Loucy (cell line): ENCODE data around the gene HPSE2.

ENCODE experiments used
- H2AFZ ChIP-seq: fragments of 200-600 bp; sonication (generic); 2 replicates; pipeline ENCODE4 v1.6.0; 2016; ENCODE audit warnings: antibody characterized with exemption, mild to moderate bottlenecking, low read length, moderate library complexity
- H3F3A ChIP-seq: fragments of 200-600 bp; 2 replicates; pipeline ENCODE4 v1.6.0; 2016; ENCODE audit warnings: antibody characterized with exemption, low read depth, mild to moderate bottlenecking
- H3K27me3 ChIP-seq: fragments of 200-600 bp; sonication (generic); 2 replicates; pipeline ENCODE4 v1.6.1; 2014; ENCODE audit warnings: low read length, mild to moderate bottlenecking; ENCODE audit not compliant: insufficient read depth, poor library complexity, severe bottlenecking
- H3K36me3 ChIP-seq: fragments of 200-600 bp; sonication (generic); 2 replicates; pipeline ENCODE4 v1.6.1; 2016; ENCODE audit warnings: low read length; ENCODE audit not compliant: insufficient read depth
- H3K4me1 ChIP-seq: fragments of 200-600 bp; sonication (generic); 2 replicates; pipeline ENCODE4 v1.5.1; 2014; ENCODE audit warnings: low read length, mild to moderate bottlenecking; ENCODE audit not compliant: insufficient read depth, poor library complexity, severe bottlenecking
- H3K4me2 ChIP-seq: fragments of 200-600 bp; sonication (generic); 2 replicates; pipeline ENCODE4 v1.6.0; 2014; ENCODE audit warnings: antibody characterized with exemption, low read length, low read depth, mild to moderate bottlenecking; ENCODE audit not compliant: poor library complexity, severe bottlenecking
- H3K4me3 ChIP-seq: fragments of 200-600 bp; sonication (generic); 2 replicates; pipeline ENCODE4 v1.5.1; 2014; ENCODE audit warnings: low read length, mild to moderate bottlenecking, mixed read lengths; ENCODE audit not compliant: poor library complexity, severe bottlenecking
- H3K79me2 ChIP-seq: fragments of 200-600 bp; sonication (generic); 2 replicates; pipeline ENCODE4 v1.6.1; 2014; ENCODE audit warnings: low read length; ENCODE audit not compliant: insufficient read depth
- H3K9ac ChIP-seq: fragments of 200-600 bp; sonication (generic); 2 replicates; pipeline ENCODE4 v1.6.0; 2014; ENCODE audit warnings: mild to moderate bottlenecking, low read depth, low read length, moderate library complexity; ENCODE audit not compliant: poor library complexity, severe bottlenecking
- H3K9me2 ChIP-seq: fragments of 200-600 bp; sonication (generic); replicated peaks from 2 replicates; pipeline ENCODE4 v1.6.1; 2016; ENCODE audit warnings: low read depth, low read length, mixed read lengths
- H3K9me3 ChIP-seq: fragments of 200-600 bp; sonication (generic); 2 replicates; pipeline ENCODE4 v1.6.1; 2014; ENCODE audit warnings: mild to moderate bottlenecking, antibody characterized with exemption, low read length, low read depth; ENCODE audit not compliant: insufficient read depth
- H4K20me1 ChIP-seq: fragments of 200-600 bp; sonication (generic); 2 replicates; pipeline ENCODE4 v1.6.0; 2014; ENCODE audit warnings: antibody characterized with exemption, low read length, mild to moderate bottlenecking; ENCODE audit not compliant: insufficient read depth, poor library complexity, severe bottlenecking
- EZH2phosphoT487 ChIP-seq: fragments of 200-600 bp; IDR thresholded peaks from 2 replicates; pipeline ENCODE4 v1.6.1; 2018; ENCODE audit warnings: antibody characterized with exemption, mild to moderate bottlenecking, moderate library complexity, borderline replicate concordance
- TF ChIP-seq, protein P1 (sequence below): fragments of 200-600 bp; sonication (generic); conservative IDR thresholded peaks from 2 replicates; pipeline ENCODE4 v1.5.1; 2014; ENCODE audit warnings: mild to moderate bottlenecking, antibody characterized with exemption, low read length

HPSE2 gene

DNA sequence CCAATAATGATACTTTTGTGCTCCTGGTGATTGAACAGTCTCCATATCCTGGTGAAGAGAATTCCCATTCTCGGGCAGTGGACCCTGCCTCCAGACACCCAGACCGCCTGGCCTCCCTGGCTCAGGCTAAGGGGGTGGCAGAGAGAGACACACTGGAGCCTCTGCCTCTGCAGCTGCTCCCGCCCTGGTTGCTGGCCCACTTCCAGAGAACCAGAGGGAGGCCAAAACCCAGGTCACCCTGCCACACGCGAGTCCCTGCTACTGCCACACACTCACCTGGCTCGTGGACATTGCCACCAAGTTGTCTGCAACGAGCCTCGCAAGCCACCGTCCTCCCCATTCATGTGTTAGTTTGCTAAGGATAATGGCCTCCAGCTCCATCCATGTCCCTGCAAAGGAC is 221.8 kb downstream of the HPSE2 start:
- TF ChIP-seq EZH2phosphoT487, result no peak
- TF ChIP-seq, protein P1, sequence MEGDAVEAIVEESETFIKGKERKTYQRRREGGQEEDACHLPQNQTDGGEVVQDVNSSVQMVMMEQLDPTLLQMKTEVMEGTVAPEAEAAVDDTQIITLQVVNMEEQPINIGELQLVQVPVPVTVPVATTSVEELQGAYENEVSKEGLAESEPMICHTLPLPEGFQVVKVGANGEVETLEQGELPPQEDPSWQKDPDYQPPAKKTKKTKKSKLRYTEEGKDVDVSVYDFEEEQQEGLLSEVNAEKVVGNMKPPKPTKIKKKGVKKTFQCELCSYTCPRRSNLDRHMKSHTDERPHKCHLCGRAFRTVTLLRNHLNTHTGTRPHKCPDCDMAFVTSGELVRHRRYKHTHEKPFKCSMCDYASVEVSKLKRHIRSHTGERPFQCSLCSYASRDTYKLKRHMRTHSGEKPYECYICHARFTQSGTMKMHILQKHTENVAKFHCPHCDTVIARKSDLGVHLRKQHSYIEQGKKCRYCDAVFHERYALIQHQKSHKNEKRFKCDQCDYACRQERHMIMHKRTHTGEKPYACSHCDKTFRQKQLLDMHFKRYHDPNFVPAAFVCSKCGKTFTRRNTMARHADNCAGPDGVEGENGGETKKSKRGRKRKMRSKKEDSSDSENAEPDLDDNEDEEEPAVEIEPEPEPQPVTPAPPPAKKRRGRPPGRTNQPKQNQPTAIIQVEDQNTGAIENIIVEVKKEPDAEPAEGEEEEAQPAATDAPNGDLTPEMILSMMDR, result no peak
- H3K4me3 ChIP-seq, result no peak overlapping the region
- no peak overlapping the region for H2AFZ ChIP-seq
- no peaks in the 10 kb centered on the region for H3K9me3 ChIP-seq
- no peaks in the 10 kb centered on the region for H4K20me1 ChIP-seq
- H3K9ac ChIP-seq, result no peak overlapping the region
- no peak overlapping the region for H3K4me2 ChIP-seq
- no peaks in the 10 kb centered on the region for H3K4me1 ChIP-seq
- H3F3A ChIP-seq, result no peaks in the 10 kb centered on the region
- no peaks in the 10 kb centered on the region for H3K79me2 ChIP-seq
- H3K36me3 ChIP-seq, result no peaks in the 10 kb centered on the region
- H3K27me3 ChIP-seq, result no peaks in the 10 kb centered on the region
- H3K9me2 ChIP-seq, result no peaks in the 10 kb centered on the region

DNA sequence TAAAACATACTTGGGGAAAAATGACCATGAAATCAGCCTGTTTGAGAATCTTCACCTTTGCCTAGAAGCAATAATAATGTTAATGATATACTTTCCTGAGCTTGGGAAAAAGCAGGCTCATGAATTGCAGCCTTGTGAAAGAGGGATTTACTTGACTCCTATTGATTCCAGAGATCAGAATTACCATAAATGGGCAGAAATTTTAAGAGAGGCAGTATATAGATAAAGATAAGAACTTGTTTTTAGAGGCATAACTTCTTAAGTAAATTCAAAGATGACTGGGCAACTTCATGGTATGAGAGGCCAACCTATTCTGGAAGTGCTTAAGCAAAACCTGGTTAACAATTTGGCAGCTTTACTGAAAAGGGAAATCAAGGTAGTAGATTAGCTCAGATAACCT is 225.4 kb downstream of the HPSE2 start:
- H3K9me3 ChIP-seq, result no peaks in the 10 kb centered on the region; the same call in 1 of the 2 replicates
- H3K4me1 ChIP-seq, result no peaks in the 10 kb centered on the region
- H3K36me3 ChIP-seq, result no peaks in the 10 kb centered on the region
- H3K4me2 ChIP-seq, result no peak overlapping the region
- H3K79me2 ChIP-seq, result no peaks in the 10 kb centered on the region
- H3K9me2 ChIP-seq, result no peaks in the 10 kb centered on the region
- no peaks in the 10 kb centered on the region for H4K20me1 ChIP-seq
- H3K9ac ChIP-seq, result no peak overlapping the region
- TF ChIP-seq, protein P1, result no peak
- H3F3A ChIP-seq, result no peaks in the 10 kb centered on the region
- no peak overlapping the region for H3K4me3 ChIP-seq
- H2AFZ ChIP-seq, result no peak overlapping the region
- no peaks in the 10 kb centered on the region for H3K27me3 ChIP-seq

DNA sequence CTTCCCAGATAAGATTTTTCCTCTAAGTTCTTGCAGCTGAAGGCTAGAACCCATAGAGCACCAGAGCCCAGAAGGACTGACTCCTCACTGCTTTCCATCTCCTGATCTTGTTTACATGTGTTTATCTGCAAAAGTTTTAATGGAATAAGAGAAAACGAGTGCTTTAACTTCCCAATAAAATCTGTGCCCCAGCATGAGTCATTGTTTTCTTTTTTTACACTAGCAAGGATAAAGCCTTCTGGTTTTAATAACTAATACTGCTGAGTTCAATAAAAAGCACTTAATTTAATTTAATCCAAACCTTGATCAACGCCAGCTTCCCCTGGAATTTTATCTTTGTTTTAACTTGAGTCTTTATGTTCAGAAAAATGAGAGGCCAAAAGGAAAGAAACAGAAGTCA is 227.6 kb downstream of the HPSE2 start:
- no peaks in the 10 kb centered on the region for H3K36me3 ChIP-seq
- no peak overlapping the region for H3K4me2 ChIP-seq
- no peaks in the 10 kb centered on the region for H3K4me1 ChIP-seq
- no peaks in the 10 kb centered on the region for H3F3A ChIP-seq
- H4K20me1 ChIP-seq, result no peaks in the 10 kb centered on the region
- H3K4me3 ChIP-seq, result no peak overlapping the region
- no peaks in the 10 kb centered on the region for H3K79me2 ChIP-seq
- no peak overlapping the region for H3K9ac ChIP-seq
- no peak overlapping the region for H2AFZ ChIP-seq
- H3K9me2 ChIP-seq, result no peaks in the 10 kb centered on the region
- no peaks in the 10 kb centered on the region; the same call in 1 of the 2 replicates for H3K9me3 ChIP-seq
- TF ChIP-seq EZH2phosphoT487, result no peak
- TF ChIP-seq, protein P1, result no peak
- H3K27me3 ChIP-seq, result no peaks in the 10 kb centered on the region
